ENCODE results near the gene MRPS6.

- TF ChIP-seq POLR2A (IDR thresholded peaks at IDR 0.05) (no peak), CTCF (IDR thresholded peaks at IDR 0.05) (no peak)
Observed at GRCh38 chr21:34092262-34092921, 19.0 kb downstream of the MRPS6 start.
